Ovary (tissue), 3 donors: ENCODE results near the gene HNRNPA2B1.

ENCODE experiments used
- EP300 ChIP-seq: sonication (generic); formaldehyde crosslinking; IDR thresholded peaks from one replicate; pipeline ENCODE4 v1.6.1; 2017; ENCODE audit warnings: antibody characterized with exemption
- POLR2A ChIP-seq: fragments of 450-650 bp; IDR thresholded peaks from one replicate; pipeline ENCODE4 v1.6.1; 2017; ENCODE audit warnings: antibody characterized with exemption, mild to moderate bottlenecking, moderate library complexity
- TF ChIP-seq, protein P1 (sequence below), 3 donors: fragments of 450-650 bp in 2 of 3; fragments of 200-600 bp in 1 of 3; IDR thresholded peaks; one replicate each; pipeline versions ENCODE4 v1.5.1 to v1.8.0; 2016 to 2022; ENCODE audit warnings: antibody characterized with exemption in 3 of 3, mild to moderate bottlenecking in 1 of 3
- donor health status: DM: no; HTN: no; CAD: no.

DNA sequence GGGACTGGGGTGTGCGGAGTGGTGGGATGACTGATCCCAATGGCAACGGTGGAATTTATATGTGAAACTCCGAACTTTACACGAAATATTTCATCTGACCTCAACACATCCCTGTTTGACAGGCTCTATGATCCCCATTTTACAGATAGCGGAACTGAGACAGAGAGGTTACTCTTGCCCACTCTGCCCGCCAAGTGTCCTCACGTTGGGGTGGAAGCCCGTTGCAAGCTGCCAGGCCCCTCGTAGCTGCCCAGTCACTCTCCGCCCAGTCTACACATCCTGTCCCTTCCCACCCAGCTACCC lies 48.9 kb downstream of the HNRNPA2B1 start:
- TF ChIP-seq, protein P1, sequence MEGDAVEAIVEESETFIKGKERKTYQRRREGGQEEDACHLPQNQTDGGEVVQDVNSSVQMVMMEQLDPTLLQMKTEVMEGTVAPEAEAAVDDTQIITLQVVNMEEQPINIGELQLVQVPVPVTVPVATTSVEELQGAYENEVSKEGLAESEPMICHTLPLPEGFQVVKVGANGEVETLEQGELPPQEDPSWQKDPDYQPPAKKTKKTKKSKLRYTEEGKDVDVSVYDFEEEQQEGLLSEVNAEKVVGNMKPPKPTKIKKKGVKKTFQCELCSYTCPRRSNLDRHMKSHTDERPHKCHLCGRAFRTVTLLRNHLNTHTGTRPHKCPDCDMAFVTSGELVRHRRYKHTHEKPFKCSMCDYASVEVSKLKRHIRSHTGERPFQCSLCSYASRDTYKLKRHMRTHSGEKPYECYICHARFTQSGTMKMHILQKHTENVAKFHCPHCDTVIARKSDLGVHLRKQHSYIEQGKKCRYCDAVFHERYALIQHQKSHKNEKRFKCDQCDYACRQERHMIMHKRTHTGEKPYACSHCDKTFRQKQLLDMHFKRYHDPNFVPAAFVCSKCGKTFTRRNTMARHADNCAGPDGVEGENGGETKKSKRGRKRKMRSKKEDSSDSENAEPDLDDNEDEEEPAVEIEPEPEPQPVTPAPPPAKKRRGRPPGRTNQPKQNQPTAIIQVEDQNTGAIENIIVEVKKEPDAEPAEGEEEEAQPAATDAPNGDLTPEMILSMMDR (IDR thresholded peaks at IDR 0.05), result no peak
- TF ChIP-seq POLR2A (no peak), EP300 (no peak)
